HCT116 (cell line): ENCODE data around the gene ZEB1.

Source experiments
- CTCF ChIP-seq, 3 experiments: fragments of 200-600 bp in 1 of 3; sonication (generic) in 1 of 3; IDR thresholded peaks in 2 of 3; conservative IDR thresholded peaks in 1 of 3; 2 replicates each; pipeline ENCODE4 v1.5.1; 2012 to 2017; ENCODE audit warnings: low read depth in 2 of 3, low read length in 2 of 3, antibody characterized with exemption in 1 of 3, borderline replicate concordance in 1 of 3, control low read depth in 1 of 3, mild to moderate bottlenecking in 1 of 3, mixed read lengths in 1 of 3, mixed run types in 1 of 3, moderate library complexity in 1 of 3; ENCODE audit not compliant: insufficient read depth in 1 of 3
- EZH2phosphoT487 ChIP-seq: fragments of 200-600 bp; IDR thresholded peaks from 2 replicates; pipeline ENCODE4 v1.6.1; 2018; ENCODE audit warnings: antibody characterized with exemption, borderline replicate concordance
- POLR2A ChIP-seq: IDR thresholded peaks from 2 replicates; pipeline ENCODE4 v1.7.0; 2011; ENCODE audit warnings: borderline replicate concordance; ENCODE audit not compliant: insufficient read depth, insufficient read length; ENCODE audit errors: extremely low read depth
- POLR2AphosphoS5 ChIP-seq: IDR thresholded peaks from 2 replicates; pipeline ENCODE4 v1.6.1; 2011; ENCODE audit warnings: mild to moderate bottlenecking, low read depth, low read length, moderate library complexity
- TCF7L2 ChIP-seq: IDR thresholded peaks from 2 replicates; pipeline ENCODE4 v1.7.0; 2011; ENCODE audit warnings: borderline replicate concordance, inconsistent platforms; ENCODE audit not compliant: insufficient read depth, insufficient read length; ENCODE audit errors: extremely low read depth

- no peak for TF ChIP-seq TCF7L2
- no peak for TF ChIP-seq CTCF (IDR thresholded peaks at IDR 0.05 in 2 of 3, conservative IDR thresholded peaks at IDR 0.05 in 1 of 3; ENCODE audit: borderline replicate concordance in 1 of 3, insufficient read depth in 1 of 3, low read depth in 2 of 3, low read length in 2 of 3)
- TF ChIP-seq POLR2A, result no peak
- TF ChIP-seq POLR2AphosphoS5, result no peak
- TF ChIP-seq EZH2phosphoT487, result no peak
Measured at GRCh38 chr10:31352436-31353226, 33.6 kb downstream of the ZEB1 start.
